Measurements from ENCODE around the gene PRSS53. TPM values are rescaled to one million over a fixed set of nuclear protein-coding genes. Genes with fewer than 3 reads are reported as not detected.

PRSS53 gene
- total RNA-seq, 4 donors from 2014 or later, result 0.25 to 4.4 (median 2.6) TPM

DNA sequence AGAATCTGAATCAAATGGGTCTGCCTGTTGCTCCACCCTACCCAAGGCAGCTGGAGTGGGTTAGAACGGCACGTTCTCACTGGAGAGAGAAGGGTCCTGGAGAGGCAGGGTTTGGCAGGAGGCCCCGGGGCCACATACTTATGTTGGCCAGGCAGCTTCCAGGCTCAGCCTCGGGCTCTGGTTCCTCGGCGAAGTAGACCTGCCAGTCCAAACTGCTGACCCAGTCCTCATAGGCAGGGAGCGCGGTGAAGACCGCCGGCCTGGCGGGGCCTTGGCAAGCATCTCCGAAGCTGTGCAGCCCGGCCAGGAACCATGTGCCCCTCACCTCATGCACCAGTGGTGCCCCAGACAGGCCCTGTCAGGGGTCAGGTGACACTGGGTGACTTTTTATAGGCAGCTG is 4.8 kb downstream of the PRSS53 start:
- WGBS, 2 donors (ENCODE audit: low coverage in 1 of 2), result 17% methylated on average over 2 of the region's 13 CpGs; no CpG with 5 or more reads in 1 of the 2 donors
- Histone ChIP-seq H3K4me3 (no peak overlapping the region), H3K4me1 (peaks cover 0 to 25% (median 3%) of the 10 kb centered on the region in 3 donors), H3K27me3 (no peaks in the 10 kb centered on the region), H3K27ac (no peak overlapping the region), H3K36me3 (peaks cover 0 to 100% of the 10 kb centered on the region in 2 donors), H3K9me3 (no peaks in the 10 kb centered on the region)
- TF ChIP-seq, protein P1, sequence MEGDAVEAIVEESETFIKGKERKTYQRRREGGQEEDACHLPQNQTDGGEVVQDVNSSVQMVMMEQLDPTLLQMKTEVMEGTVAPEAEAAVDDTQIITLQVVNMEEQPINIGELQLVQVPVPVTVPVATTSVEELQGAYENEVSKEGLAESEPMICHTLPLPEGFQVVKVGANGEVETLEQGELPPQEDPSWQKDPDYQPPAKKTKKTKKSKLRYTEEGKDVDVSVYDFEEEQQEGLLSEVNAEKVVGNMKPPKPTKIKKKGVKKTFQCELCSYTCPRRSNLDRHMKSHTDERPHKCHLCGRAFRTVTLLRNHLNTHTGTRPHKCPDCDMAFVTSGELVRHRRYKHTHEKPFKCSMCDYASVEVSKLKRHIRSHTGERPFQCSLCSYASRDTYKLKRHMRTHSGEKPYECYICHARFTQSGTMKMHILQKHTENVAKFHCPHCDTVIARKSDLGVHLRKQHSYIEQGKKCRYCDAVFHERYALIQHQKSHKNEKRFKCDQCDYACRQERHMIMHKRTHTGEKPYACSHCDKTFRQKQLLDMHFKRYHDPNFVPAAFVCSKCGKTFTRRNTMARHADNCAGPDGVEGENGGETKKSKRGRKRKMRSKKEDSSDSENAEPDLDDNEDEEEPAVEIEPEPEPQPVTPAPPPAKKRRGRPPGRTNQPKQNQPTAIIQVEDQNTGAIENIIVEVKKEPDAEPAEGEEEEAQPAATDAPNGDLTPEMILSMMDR (IDR thresholded peaks at IDR 0.05), result no peak
- TF ChIP-seq POLR2AphosphoS5 (IDR thresholded peaks at IDR 0.05) (no peak), EP300 (IDR thresholded peaks at IDR 0.05) (no peak), POLR2A (IDR thresholded peaks at IDR 0.05) (no peak)
- no peak for ATAC-seq

DNA sequence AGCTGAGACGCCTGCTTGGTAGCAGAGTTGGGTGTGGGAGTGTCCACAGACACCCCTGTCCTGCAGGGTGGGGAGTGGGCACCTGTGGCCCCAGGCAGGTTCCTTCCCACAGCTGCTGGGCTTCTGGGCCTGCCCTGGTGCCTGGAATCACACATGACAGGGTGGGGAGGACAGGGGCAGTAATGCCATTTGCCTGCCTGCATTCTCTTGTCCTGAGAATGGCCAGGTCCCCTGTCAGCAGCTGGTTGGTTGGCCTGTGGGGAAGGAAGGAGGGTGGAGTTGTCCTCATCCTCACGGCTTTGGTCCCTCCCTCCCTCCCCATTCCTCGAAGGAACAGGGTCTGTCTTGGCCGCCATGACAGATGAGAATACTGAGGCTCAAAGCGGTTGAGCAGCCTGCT is 5.2 kb downstream of the PRSS53 start:
- WGBS, 2 donors (ENCODE audit: low coverage in 1 of 2), result 60% methylated on average over 2 of the region's 5 CpGs; no CpG with 5 or more reads in 1 of the 2 donors
- Histone ChIP-seq H3K36me3 (peaks cover 0 to 100% of the 10 kb centered on the region in 2 donors), H3K27ac (no peak overlapping the region), H3K9me3 (no peaks in the 10 kb centered on the region), H3K27me3 (no peaks in the 10 kb centered on the region), H3K4me1 (peaks cover 0 to 25% (median 3%) of the 10 kb centered on the region in 3 donors), H3K4me3 (no peak overlapping the region)
- ATAC-seq, result no peak
- TF ChIP-seq EP300 (IDR thresholded peaks at IDR 0.05), result no peak
- TF ChIP-seq POLR2A (IDR thresholded peaks at IDR 0.05), result no peak
- no peak for TF ChIP-seq POLR2AphosphoS5 (IDR thresholded peaks at IDR 0.05)
- TF ChIP-seq, protein P1 (IDR thresholded peaks at IDR 0.05), result no peak

DNA sequence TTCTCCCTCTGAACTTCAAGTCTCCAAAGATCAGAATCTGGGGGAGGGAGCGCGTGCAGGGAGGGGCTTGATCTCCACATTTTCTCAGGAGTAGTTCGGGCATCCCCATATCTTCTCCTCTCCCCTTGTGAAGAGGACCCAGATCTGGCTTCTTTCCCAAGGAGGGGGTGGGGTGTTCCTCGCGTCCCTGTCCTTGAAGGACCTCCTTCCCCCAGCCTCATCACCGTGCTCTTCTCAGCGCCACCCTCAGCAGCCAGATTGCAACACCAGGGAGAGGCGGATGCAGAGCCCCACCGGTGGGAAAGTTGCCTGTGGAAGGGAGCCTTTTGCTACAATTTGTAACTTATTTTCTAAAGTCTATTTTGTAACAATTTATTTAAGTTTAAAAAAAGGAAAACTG is 5.7 kb downstream of the PRSS53 start:
- TF ChIP-seq POLR2AphosphoS5 (IDR thresholded peaks at IDR 0.05), result no peak
- TF ChIP-seq POLR2A (IDR thresholded peaks at IDR 0.05), result no peak
- TF ChIP-seq EP300 (IDR thresholded peaks at IDR 0.05), result no peak
- TF ChIP-seq, protein P1 (IDR thresholded peaks at IDR 0.05), result no peak
- Histone ChIP-seq H3K27ac (no peak overlapping the region), H3K9me3 (no peaks in the 10 kb centered on the region), H3K4me3 (no peak overlapping the region), H3K27me3 (no peaks in the 10 kb centered on the region), H3K36me3 (peaks cover 0 to 100% of the 10 kb centered on the region in 2 donors), H3K4me1 (peaks cover 0 to 25% (median 3%) of the 10 kb centered on the region in 3 donors)
- ATAC-seq, result no peak
- 38 to 90% methylated on average over 2 to 7 of the region's 9 CpGs for WGBS, 2 donors (ENCODE audit: low coverage in 1 of 2)

- TF ChIP-seq POLR2AphosphoS5 (IDR thresholded peaks at IDR 0.05), result no peak
- TF ChIP-seq, protein P1 (IDR thresholded peaks at IDR 0.05), result no peak
- TF ChIP-seq POLR2A (IDR thresholded peaks at IDR 0.05), result no peak
- no peak for TF ChIP-seq EP300 (IDR thresholded peaks at IDR 0.05)
- 20 to 71% methylated on average over 1 to 6 of the region's 14 CpGs for WGBS, 2 donors (ENCODE audit: low coverage in 1 of 2)
- Histone ChIP-seq H3K9me3 (no peaks in the 10 kb centered on the region), H3K4me3 (no peak overlapping the region), H3K36me3 (peaks cover 0 to 100% of the 10 kb centered on the region in 2 donors), H3K27ac (no peak overlapping the region), H3K4me1 (peaks cover 0 to 25% (median 3%) of the 10 kb centered on the region in 3 donors), H3K27me3 (no peaks in the 10 kb centered on the region)
- no peak for ATAC-seq
These were observed 6.2 kb downstream of the PRSS53 start for GRCh38 chr16:31082368-31083045.

Data from gastroesophageal sphincter (tissue), 4 donors.